ENCODE results near the gene SLC10A7.

SLC10A7 gene

GRCh38 chr4:146490106-146490505, 31.6 kb downstream of the SLC10A7 start:
- no peak for DNase-seq

GRCh38 chr4:146488495-146489174, 33.1 kb downstream of the SLC10A7 start:
- DNase-seq, result no peak

GRCh38 chr4:146486565-146486964, 35.2 kb downstream of the SLC10A7 start:
- DNase-seq, result no peak

DNA sequence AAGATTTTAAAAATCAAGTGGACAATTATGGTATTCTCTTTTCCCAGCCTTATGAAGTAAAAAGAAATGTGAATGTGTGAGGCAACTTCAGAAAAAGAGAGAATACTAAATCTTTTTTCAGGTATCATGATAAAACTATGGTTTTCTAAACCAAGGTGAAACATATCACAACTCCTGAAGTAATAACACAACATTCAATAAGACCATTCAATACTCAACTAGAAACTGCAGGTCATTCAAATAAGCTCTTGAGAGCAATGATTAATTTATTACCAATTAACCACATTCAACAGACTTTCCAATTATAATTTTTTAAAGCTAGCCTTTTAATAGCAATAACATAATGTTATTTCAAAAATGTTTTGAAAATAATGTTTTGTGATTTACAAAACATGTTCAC, 35.8 kb downstream of the SLC10A7 start:
- DNase-seq, result no peak

GRCh38 chr4:146482788-146483187, 39.0 kb downstream of the SLC10A7 start:
- no peak for DNase-seq

DNA sequence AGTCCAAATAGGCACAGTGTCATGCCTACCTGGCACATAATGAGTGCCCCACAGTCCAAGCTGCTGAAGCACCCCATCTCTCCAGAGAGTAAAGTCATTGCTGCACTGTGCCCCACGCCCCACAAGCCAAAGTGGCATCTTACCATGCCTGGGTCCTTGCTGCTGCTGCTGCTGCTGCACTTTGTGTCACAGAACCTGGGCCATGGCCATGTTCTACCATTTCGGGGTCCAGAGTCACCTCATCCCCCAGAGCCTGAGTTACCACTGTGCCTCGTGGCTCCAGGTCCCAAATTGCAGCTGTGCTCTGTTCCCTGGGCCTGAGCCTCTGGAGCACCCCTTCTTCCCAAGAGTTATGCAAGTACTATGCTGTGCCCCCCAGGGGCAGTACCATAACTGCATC, 40.5 kb downstream of the SLC10A7 start:
- DNase-seq, result no peak

- no peak for DNase-seq
These were observed 43.7 kb downstream of the SLC10A7 start for GRCh38 chr4:146478009-146478408.

DNA sequence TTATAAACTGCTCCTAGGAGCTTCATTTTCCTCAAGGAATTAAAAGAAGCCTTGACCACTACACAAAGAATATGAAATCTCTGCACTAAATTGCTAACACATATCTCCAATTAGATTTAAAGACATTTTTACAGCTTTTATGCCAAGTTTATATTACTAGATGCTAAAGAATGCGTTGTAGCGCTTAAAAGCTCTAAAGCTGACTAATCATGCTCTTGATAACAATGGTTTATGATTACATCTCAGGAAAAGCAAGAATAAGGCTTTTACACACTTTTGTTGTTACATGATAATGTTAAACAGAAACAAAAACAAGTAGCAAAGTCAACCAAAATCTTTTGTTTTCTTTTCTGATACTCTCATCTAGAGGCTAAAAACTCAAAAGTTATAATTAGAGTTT, 44.7 kb downstream of the SLC10A7 start:
- no peak for DNase-seq

DNA sequence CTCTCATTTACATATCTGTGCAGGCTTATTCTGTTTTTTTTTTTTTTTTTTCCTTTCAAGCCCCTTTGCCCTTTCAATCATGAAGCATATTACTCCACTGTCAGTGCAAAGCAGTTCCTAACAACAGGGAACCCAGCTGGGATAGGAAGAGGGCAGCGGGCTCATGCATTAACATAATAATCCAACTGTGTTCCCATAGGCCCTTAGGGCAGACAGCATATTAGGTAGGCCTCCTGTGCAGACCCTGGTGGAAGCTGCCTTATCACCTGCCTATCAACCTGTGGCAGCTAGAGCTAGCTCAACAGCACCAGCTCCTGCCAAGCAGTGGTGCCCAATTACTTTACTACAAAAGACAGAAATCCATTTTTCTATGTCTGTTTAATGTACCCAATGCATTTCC, 49.3 kb downstream of the SLC10A7 start:
- DNase-seq, result no peak

DNA sequence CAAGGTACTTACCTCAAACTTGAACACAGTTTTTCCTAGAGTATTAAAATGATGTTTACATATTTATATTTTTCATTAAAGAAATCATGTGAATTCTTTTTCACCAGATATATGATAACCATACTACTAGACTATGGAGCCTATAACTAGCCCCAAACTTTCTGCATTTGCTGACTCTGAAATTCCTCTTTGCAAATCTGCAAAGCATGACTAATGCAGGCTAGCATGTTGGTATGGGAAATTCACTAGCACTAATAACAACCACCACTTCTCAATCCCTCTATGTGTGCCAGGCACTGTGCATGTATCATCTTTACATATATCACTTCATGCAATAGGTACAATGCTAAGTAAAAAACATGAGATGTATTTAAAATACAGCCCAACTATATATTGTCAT, 51.1 kb downstream of the SLC10A7 start:
- DNase-seq, result no peak

DNA sequence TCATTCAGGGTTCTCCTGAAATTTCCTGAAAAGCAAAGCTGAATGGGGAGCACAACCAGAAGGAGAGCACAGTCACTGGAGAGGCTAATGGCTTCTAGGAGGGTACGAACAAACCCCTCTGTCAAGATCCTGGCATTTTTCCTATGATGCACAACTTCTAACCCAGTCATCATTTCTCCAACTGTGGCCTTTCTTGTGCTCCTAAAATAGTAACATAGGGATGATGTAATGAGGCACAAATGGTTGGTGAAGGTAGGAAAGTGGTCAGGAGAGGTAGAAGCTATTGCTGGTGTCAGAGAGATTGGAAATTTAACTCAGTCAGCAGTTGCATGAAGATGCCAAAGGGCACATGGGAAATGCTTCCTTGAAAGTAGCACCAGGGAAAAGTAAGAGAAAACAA, 52.7 kb downstream of the SLC10A7 start:
- no peak for DNase-seq

DNA sequence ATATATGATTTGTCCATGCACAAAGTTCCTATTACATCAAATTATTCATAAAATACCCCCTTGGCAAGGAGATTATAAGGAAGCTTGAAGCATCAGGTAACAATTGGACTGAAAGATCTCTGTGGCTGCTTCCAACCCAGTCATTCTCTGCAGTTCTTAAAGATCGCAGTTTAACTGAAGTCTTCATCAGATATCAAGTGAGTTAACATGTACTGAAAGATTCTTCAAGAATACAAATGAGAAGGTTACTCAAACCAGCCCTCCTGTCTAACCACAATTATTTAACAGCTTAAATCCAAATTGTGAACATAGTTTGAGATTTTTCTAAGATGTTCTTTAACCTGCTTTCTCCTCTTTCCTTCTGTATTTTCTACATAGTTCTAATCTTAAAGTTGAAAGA, 56.1 kb downstream of the SLC10A7 start:
- no peak for DNase-seq

GRCh38 chr4:146462251-146462650, 59.5 kb downstream of the SLC10A7 start:
- no peak for DNase-seq

GRCh38 chr4:146458594-146458993, 63.1 kb downstream of the SLC10A7 start:
- DNase-seq, result no peak

- DNase-seq, result no peak
These were observed 65.1 kb downstream of the SLC10A7 start for GRCh38 chr4:146456681-146457080.

DNA sequence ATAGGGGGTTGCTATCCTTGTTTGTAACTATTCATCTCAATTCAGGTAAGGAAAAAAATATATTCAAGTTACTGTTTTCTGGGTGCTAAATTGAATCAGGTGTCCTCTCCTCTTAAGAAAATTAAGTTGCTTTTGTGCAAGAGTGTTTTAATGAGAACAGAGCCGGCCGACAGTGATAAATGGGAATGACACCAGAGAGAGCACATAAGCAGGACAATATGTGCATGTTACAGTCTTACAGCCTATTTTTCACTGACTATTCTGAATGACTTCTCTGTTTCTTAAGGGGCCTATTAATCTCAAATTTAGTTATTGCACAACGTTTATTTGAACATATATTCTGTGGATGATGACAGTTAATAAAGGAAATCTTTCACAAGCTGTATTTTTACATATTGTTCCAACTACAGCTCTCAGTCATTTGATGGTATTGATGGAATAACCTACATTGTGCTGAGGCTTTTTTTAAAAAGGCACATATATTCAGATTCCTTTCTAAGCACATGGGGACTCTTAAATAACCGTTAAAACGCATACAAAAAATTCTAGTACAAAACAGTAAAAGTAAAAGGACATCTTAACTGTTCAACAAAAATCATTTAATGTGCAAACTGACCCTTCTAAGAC, 68.4 kb downstream of the SLC10A7 start:
- no peak for DNase-seq

- no peak for DNase-seq
These were observed 71.2 kb downstream of the SLC10A7 start for GRCh38 chr4:146450524-146450923.

- no peak for DNase-seq
These were observed 75.2 kb downstream of the SLC10A7 start for GRCh38 chr4:146446555-146446954.

GRCh38 chr4:146445198-146446150, 76.3 kb downstream of the SLC10A7 start:
- no peak for DNase-seq

DNA sequence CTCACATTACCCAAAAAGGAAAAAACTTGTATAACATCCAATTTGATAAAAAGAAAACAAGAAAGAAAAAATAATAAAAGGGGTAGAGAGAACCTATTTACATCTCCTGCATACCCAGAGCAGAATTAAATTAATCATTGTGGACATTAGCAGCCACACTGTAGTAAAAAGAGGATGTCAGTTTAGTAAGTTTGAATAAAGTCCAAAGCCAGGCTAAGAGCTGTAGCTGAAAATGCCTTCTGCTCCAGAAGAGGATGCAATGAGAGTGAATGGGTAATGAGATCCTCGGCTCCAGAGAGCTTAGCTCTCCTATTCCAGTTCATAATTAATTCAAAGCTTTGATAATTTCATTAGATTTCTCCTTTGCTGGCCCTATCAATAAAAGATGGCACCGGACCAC, 78.2 kb downstream of the SLC10A7 start:
- DNase-seq, result no peak

GRCh38 chr4:146442801-146443200, 78.9 kb downstream of the SLC10A7 start:
- no peak for DNase-seq

DNA sequence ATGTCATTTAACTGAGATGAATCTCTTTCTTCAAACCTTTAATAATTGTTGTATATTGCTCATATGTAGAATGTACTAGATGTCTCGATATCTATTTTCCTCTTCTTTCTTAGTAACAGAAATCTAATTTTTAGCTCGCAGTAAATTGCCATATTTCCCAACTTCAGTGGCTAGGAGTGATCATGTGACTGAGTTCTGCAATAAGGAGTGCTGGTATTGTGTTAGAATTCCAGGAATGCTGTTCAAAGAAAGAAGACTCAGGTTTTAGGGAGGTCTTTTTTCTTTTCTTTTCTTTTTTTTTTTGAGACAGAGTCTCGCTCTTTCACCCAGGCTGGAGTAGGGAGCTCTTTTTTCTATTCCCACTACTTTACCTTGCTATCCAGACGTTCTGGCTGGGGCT, 81.7 kb downstream of the SLC10A7 start:
- no peak for DNase-seq

GRCh38 chr4:146439437-146439836, 82.3 kb downstream of the SLC10A7 start:
- no peak for DNase-seq

DNA sequence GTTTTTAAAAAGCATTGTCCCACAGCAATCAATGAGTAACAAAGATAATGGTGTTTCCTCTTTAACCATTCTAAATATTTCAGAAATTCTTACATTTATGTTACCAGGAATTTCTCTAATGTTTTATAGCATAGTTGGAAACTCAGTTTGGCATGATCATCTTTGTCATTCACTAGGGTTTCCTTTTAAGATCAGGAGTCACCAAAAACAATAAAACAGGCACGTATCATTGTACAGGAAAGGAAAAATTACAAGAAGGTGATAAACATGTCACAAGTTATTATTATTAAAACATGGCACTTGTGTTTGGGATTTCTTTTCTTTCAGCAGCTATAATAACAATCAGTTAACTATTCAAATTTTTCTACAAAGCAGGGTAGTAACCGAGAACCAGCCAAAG, 84.0 kb downstream of the SLC10A7 start:
- DNase-seq, result no peak

Measured in NCI-H187 (cell line).